ENCODE data around the gene VWCE.

Gene VWCE

GRCh38 chr11:61338783-61339489 is 43.8 kb upstream of the VWCE start:
- TF ChIP-seq SPI1 (IDR thresholded peaks at IDR 0.05; ENCODE audit: borderline replicate concordance, low read depth) (no peak), POLR2AphosphoS5 (IDR thresholded peaks at IDR 0.05; ENCODE audit: low read depth) (no peak), REST (IDR thresholded peaks at IDR 0.05; ENCODE audit: insufficient replicate concordance, low read depth) (no peak), GABPA (IDR thresholded peaks at IDR 0.05; ENCODE audit: low read depth) (no peak)
- TF ChIP-seq, protein P1, sequence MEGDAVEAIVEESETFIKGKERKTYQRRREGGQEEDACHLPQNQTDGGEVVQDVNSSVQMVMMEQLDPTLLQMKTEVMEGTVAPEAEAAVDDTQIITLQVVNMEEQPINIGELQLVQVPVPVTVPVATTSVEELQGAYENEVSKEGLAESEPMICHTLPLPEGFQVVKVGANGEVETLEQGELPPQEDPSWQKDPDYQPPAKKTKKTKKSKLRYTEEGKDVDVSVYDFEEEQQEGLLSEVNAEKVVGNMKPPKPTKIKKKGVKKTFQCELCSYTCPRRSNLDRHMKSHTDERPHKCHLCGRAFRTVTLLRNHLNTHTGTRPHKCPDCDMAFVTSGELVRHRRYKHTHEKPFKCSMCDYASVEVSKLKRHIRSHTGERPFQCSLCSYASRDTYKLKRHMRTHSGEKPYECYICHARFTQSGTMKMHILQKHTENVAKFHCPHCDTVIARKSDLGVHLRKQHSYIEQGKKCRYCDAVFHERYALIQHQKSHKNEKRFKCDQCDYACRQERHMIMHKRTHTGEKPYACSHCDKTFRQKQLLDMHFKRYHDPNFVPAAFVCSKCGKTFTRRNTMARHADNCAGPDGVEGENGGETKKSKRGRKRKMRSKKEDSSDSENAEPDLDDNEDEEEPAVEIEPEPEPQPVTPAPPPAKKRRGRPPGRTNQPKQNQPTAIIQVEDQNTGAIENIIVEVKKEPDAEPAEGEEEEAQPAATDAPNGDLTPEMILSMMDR (IDR thresholded peaks at IDR 0.05; ENCODE audit: insufficient read depth, low read length) = no peak
- Histone ChIP-seq H3K4me3 (replicated peaks; ENCODE audit: insufficient read depth, low read length) (no peak overlapping the region), H3K27me3 (ENCODE audit: insufficient read depth, poor library complexity, severe bottlenecking) (no peaks in the 10 kb centered on the region), H3K27ac (replicated peaks) (no peak overlapping the region)
- DNase-seq (ENCODE audit: low read depth in 1 of 2, low spot score in 1 of 2) = no peak

GRCh38 chr11:61337706-61338470 is 42.8 kb upstream of the VWCE start:
- no peak for DNase-seq (ENCODE audit: low read depth in 1 of 2, low spot score in 1 of 2)
- TF ChIP-seq POLR2AphosphoS5 (IDR thresholded peaks at IDR 0.05; ENCODE audit: low read depth) (no peak), GABPA (IDR thresholded peaks at IDR 0.05; ENCODE audit: low read depth) (no peak), SPI1 (IDR thresholded peaks at IDR 0.05; ENCODE audit: borderline replicate concordance, low read depth) (no peak), REST (IDR thresholded peaks at IDR 0.05; ENCODE audit: insufficient replicate concordance, low read depth) (no peak)
- TF ChIP-seq, protein P1 (IDR thresholded peaks at IDR 0.05; ENCODE audit: insufficient read depth, low read length) = no peak
- Histone ChIP-seq H3K4me3 (replicated peaks; ENCODE audit: insufficient read depth, low read length) (no peak overlapping the region), H3K27ac (replicated peaks) (no peak overlapping the region), H3K27me3 (ENCODE audit: insufficient read depth, poor library complexity, severe bottlenecking) (no peaks in the 10 kb centered on the region)

DNA sequence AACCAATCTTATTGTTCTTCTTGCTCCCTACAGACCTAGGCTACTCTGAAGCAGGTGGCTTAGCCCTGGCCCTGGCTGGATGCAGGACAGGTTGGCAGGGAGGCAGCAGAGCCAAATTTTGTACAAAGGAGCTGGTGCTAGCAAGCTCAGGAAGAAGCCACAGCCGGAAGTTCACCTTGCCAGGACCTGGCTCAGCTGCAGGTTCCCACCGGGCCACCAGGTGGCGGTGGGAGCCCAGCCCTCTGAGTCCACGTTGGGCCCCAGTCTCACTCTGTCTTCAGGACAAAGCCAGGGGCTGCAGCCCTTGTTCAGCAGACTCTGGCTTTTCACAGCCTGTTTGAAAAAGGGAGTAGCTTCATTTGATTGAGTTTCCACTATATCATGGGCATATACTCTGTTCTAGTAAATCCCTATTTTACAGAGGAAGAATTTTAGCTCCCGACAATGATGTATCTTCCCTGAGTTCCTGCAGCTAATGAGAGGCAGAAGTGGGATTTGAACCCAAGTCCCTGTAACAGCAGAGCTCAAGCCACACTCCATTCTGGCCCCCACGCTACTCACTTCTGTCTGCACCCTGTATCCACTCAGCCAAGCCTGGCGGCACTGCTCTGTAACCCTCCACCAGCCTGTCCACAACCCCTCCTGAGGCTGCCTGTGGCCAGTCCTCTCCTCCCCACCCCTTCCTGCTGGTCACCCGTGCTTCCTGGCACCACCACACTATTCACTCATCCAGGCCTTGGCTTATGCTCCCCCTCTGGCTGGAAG is 41.2 kb upstream of the VWCE start:
- H3K27ac ChIP-seq (replicated peaks) = peak overlapping the region; percentile 47
- TF ChIP-seq REST (IDR thresholded peaks at IDR 0.05; ENCODE audit: insufficient replicate concordance, low read depth) = no peak
- TF ChIP-seq, protein P1 (IDR thresholded peaks at IDR 0.05; ENCODE audit: insufficient read depth, low read length) = peak; percentile 98
- DNase-seq (ENCODE audit: low read depth in 1 of 2, low spot score in 1 of 2) = peak; percentile 63 to 81
- H3K4me3 ChIP-seq (replicated peaks; ENCODE audit: insufficient read depth, low read length) = no peak overlapping the region
- no peaks in the 10 kb centered on the region for H3K27me3 ChIP-seq (ENCODE audit: insufficient read depth, poor library complexity, severe bottlenecking)

Data from HL-60 (cell line).